ENCODE data around the gene RGS6.
A peak's percentile ranks its signal among the peaks of the same experiment; 100 is the strongest.
"Not testable (repeated sequence)": the region's sequence is repeated elsewhere in the genome, so short reads cannot be mapped to it uniquely, and the experiment has no call there.

The RGS6 gene

GRCh38 chr14:71931492-71932228 lies 569 bp upstream of the RGS6 start:
- DNase-seq (ENCODE audit: low read depth) = no peak
- TF ChIP-seq CTCF (IDR thresholded peaks at IDR 0.05; ENCODE audit: low read depth, low read length, missing control alignments) = no peak
- H3K4me3 ChIP-seq (ENCODE audit: low read depth, low read length) = peak overlapping the region; percentile 58

GRCh38 chr14:71933001-71933587 lies 865 bp downstream of the RGS6 start:
- no peak for DNase-seq (ENCODE audit: low read depth)
- no peak for TF ChIP-seq CTCF (IDR thresholded peaks at IDR 0.05; ENCODE audit: low read depth, low read length, missing control alignments)
- peak overlapping the region; percentile 58 for H3K4me3 ChIP-seq (ENCODE audit: low read depth, low read length)

GRCh38 chr14:71938273-71938672 lies 6.0 kb downstream of the RGS6 start:
- H3K4me3 ChIP-seq (ENCODE audit: low read depth, low read length); DNase-seq (ENCODE audit: low read depth): not testable (repeated sequence)

GRCh38 chr14:71939344-71939743 lies 7.1 kb downstream of the RGS6 start:
- H3K4me3 ChIP-seq (ENCODE audit: low read depth, low read length); DNase-seq (ENCODE audit: low read depth): not testable (repeated sequence)

- DNase-seq (ENCODE audit: low read depth); H3K4me3 ChIP-seq (ENCODE audit: low read depth, low read length): not testable (repeated sequence)
These were observed 8.3 kb downstream of the RGS6 start for GRCh38 chr14:71940500-71940899.

GRCh38 chr14:71941616-71942015 lies 9.4 kb downstream of the RGS6 start:
- not testable (repeated sequence) for H3K4me3 ChIP-seq (ENCODE audit: low read depth, low read length); DNase-seq (ENCODE audit: low read depth)

- DNase-seq (ENCODE audit: low read depth) = no peak
- no peak for TF ChIP-seq CTCF (IDR thresholded peaks at IDR 0.05; ENCODE audit: low read depth, low read length, missing control alignments)
- H3K4me3 ChIP-seq (ENCODE audit: low read depth, low read length) = no peak overlapping the region
These were observed 10.9 kb downstream of the RGS6 start for GRCh38 chr14:71942904-71943694.

- TF ChIP-seq CTCF (IDR thresholded peaks at IDR 0.05; ENCODE audit: low read depth, low read length, missing control alignments) = no peak
- no peak overlapping the region for H3K4me3 ChIP-seq (ENCODE audit: low read depth, low read length)
- DNase-seq (ENCODE audit: low read depth) = no peak
These were observed 11.4 kb downstream of the RGS6 start for GRCh38 chr14:71943695-71944018.

GRCh38 chr14:71947947-71948500 lies 15.8 kb downstream of the RGS6 start:
- no peak for DNase-seq (ENCODE audit: low read depth)
- no peak overlapping the region for H3K4me3 ChIP-seq (ENCODE audit: low read depth, low read length)
- TF ChIP-seq CTCF (IDR thresholded peaks at IDR 0.05; ENCODE audit: low read depth, low read length, missing control alignments) = no peak

Measured in GM12864 (cell line).